ENCODE measurements around the gene FHOD3. TPM values are rescaled to one million over a fixed set of nuclear protein-coding genes. Genes with fewer than 3 reads are reported as not detected.
"Not testable (repeated sequence)": the region's sequence is repeated elsewhere in the genome, so short reads cannot be mapped to it uniquely, and the experiment has no call there.

Gene FHOD3
- polyA plus RNA-seq, 1 experiment = 41.1 TPM

GRCh38 chr18:36461551-36461987 is 164.1 kb downstream of the FHOD3 start:
- no peak for TF ChIP-seq CTCF (IDR thresholded peaks at IDR 0.05; ENCODE audit: low read depth, low read length)
- no peak overlapping the region for H3K27ac ChIP-seq (ENCODE audit: low read depth, low read length)
- CTCF ChIA-PET = no interaction called here
- H3K9me3 ChIP-seq (ENCODE audit: control insufficient read depth, insufficient read depth, low read length) = no peaks in the 10 kb centered on the region
- POLR2A ChIA-PET = no interaction called here
- H3K4me3 ChIP-seq (ENCODE audit: low read depth, low read length) = no peak overlapping the region
- H3K27me3 ChIP-seq (ENCODE audit: control insufficient read depth, insufficient read depth, low read length) = no peaks in the 10 kb centered on the region
- DNase-seq (ENCODE audit: low read depth, low spot score) = no peak

DNA sequence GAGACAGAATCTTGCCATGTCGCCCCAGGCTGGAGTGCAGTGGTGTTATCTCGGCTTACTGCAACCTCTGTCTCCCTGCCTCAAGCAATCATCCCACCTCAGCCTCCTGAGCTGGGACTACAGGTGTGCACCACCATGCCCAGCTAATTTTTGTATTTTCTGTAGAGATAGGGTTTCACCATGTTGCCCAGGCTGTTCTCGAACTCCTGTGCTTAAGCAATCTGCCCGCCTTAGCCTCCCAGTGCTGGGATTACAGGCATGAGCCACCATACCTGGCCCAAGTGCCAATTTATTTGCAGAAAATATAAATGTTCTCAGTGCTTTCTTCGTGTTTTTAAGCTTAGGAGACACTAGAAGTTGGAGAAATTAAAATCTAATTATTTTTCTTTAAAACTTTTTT is 166.0 kb downstream of the FHOD3 start:
- H3K9me3 ChIP-seq (ENCODE audit: control insufficient read depth, insufficient read depth, low read length); H3K4me3 ChIP-seq (ENCODE audit: low read depth, low read length); H3K27ac ChIP-seq (ENCODE audit: low read depth, low read length); DNase-seq (ENCODE audit: low read depth, low spot score); CTCF ChIA-PET; H3K27me3 ChIP-seq (ENCODE audit: control insufficient read depth, insufficient read depth, low read length); POLR2A ChIA-PET: not testable (repeated sequence)

GRCh38 chr18:36464126-36464651 is 166.7 kb downstream of the FHOD3 start:
- Histone ChIP-seq H3K4me3 (ENCODE audit: low read depth, low read length) (no peak overlapping the region), H3K9me3 (ENCODE audit: control insufficient read depth, insufficient read depth, low read length) (no peaks in the 10 kb centered on the region), H3K27me3 (ENCODE audit: control insufficient read depth, insufficient read depth, low read length) (peaks cover 4% of the 10 kb centered on the region), H3K27ac (ENCODE audit: low read depth, low read length) (no peak overlapping the region)
- no peak for TF ChIP-seq CTCF (IDR thresholded peaks at IDR 0.05; ENCODE audit: low read depth, low read length)
- CTCF ChIA-PET = no interaction called here
- POLR2A ChIA-PET = no interaction called here
- DNase-seq (ENCODE audit: low read depth, low spot score) = no peak

DNA sequence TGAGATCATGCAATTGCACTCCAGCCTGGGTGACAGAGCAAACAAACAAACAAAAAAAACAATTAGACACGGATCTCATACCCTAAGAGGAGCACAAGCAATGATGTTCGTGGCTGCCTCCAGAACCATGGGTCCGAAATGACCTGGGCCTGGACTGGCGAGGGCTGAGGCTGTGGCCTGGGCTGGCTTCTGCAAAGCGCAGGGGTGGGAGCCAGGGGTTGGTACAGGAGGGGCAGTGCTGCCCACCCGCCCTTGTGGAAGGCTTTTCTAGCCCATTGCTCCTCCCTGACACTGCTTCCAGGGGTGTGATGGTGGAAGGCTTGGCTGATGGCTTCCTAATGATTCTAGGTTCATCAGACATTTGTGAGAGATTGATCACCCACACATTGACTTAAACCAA is 167.8 kb downstream of the FHOD3 start:
- Histone ChIP-seq H3K9me3 (ENCODE audit: control insufficient read depth, insufficient read depth, low read length) (no peaks in the 10 kb centered on the region), H3K4me3 (ENCODE audit: low read depth, low read length) (no peak overlapping the region), H3K27ac (ENCODE audit: low read depth, low read length) (no peak overlapping the region), H3K27me3 (ENCODE audit: control insufficient read depth, insufficient read depth, low read length) (peaks cover 4% of the 10 kb centered on the region)
- TF ChIP-seq CTCF (IDR thresholded peaks at IDR 0.05; ENCODE audit: low read depth, low read length) = no peak
- DNase-seq (ENCODE audit: low read depth, low spot score) = no peak
- CTCF ChIA-PET = no interaction called here
- POLR2A ChIA-PET = no interaction called here

- H3K9me3 ChIP-seq (ENCODE audit: control insufficient read depth, insufficient read depth, low read length) = no peaks in the 10 kb centered on the region
- TF ChIP-seq CTCF (IDR thresholded peaks at IDR 0.05; ENCODE audit: low read depth, low read length) = no peak
- ChIA-PET POLR2A (no interaction called here), CTCF (interaction anchor here (0.5 kb wide), 1 partner anchor 11 kb away, joined by 3 read pairs; no protein-coding TSS in a partner anchor)
- no peak overlapping the region for H3K4me3 ChIP-seq (ENCODE audit: low read depth, low read length)
- no peak for DNase-seq (ENCODE audit: low read depth, low spot score)
- peaks cover 4% of the 10 kb centered on the region for H3K27me3 ChIP-seq (ENCODE audit: control insufficient read depth, insufficient read depth, low read length)
- no peak overlapping the region for H3K27ac ChIP-seq (ENCODE audit: low read depth, low read length)
These were observed 168.5 kb downstream of the FHOD3 start for GRCh38 chr18:36465970-36466369.

DNA sequence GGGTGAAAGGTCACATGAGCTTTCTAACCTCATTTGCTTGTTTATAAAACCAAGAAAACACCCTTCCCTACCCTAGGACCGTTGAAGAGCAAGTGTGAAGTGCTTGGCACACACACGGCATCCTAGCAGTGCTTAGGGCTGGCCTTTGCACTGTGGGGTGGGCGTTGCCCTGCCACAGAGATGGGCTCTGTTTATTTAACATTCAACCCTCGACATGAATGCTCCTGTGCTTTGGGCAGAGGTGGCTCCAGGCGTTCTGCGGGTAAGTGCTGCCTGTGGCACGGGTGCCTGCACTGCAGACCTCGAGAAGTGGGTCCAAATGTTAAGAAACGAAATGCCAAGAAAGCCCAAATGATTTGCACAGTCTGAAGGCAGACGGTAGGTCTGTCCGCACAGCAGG is 170.1 kb downstream of the FHOD3 start:
- no peak overlapping the region for H3K4me3 ChIP-seq (ENCODE audit: low read depth, low read length)
- no peak overlapping the region for H3K27ac ChIP-seq (ENCODE audit: low read depth, low read length)
- ChIA-PET POLR2A (no interaction called here), CTCF (no interaction called here)
- TF ChIP-seq CTCF (IDR thresholded peaks at IDR 0.05; ENCODE audit: low read depth, low read length) = no peak
- H3K27me3 ChIP-seq (ENCODE audit: control insufficient read depth, insufficient read depth, low read length) = peaks cover 6% of the 10 kb centered on the region
- H3K9me3 ChIP-seq (ENCODE audit: control insufficient read depth, insufficient read depth, low read length) = no peaks in the 10 kb centered on the region
- DNase-seq (ENCODE audit: low read depth, low spot score) = no peak

Measured in AG04450 (cell line).